ENCODE results near the gene MAMDC2.

The MAMDC2 gene

DNA sequence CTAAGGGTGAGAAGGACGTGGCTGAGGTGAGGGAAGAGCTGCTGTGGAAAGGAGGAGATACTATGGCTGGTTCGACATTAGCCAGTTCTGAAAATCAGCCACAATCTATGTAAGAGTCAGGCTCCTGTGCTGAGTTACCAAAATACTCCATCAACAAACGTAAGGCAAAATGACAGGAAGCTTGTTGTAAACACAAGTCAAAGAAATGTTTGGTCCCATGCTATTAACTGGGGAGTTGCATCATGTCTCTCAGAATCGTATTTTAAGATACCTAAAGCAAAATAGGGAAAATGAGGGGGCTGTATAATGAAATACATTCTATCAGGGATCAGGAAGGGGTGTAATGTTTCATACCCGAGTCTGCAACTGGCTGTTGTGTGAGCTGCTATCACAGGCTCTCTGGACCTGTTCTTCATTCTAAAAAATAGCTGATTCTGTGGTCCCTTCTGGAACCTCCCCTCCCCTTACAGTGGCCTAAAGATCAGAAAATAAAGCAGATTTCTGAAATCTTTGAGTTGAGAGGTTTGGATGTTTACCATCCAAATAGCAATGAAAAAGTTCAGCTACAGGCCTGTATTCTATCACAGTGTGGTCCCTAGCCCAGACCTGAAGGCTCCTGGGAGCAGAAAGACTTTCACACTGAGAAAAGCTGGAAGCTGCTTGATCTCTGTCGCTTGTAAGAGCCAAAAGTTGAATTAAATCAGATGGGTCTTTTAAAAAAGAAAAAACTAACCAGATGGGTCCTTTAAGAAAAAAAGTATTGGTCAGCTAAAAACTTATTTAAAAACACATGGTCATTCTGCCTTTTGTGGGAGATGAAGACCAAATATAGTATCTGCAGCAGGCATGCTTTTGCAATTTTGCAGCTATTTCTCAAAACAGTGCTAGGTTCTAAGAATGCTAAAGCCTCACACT is 117.3 kb downstream of the MAMDC2 start:
- H3K4me3 ChIP-seq (ENCODE audit: insufficient read depth, low read depth, low read length, poor library complexity, severe bottlenecking): no peak overlapping the region
- H3K4me1 ChIP-seq (ENCODE audit: control insufficient read depth, insufficient read depth, low read length, poor library complexity, severe bottlenecking): no peaks in the 10 kb centered on the region
- no peak for DNase-seq
- no peaks in the 10 kb centered on the region for H3K36me3 ChIP-seq (ENCODE audit: control insufficient read depth, insufficient read depth, low read length)
- H3K27me3 ChIP-seq (replicated peaks; ENCODE audit: control insufficient read depth, insufficient read depth, low read length, poor library complexity, severe bottlenecking): no peaks in the 10 kb centered on the region
- H3K27ac ChIP-seq (ENCODE audit: insufficient read depth, low read length, poor library complexity, severe bottlenecking): no peak overlapping the region
- no peaks in the 10 kb centered on the region for H3K9me3 ChIP-seq (ENCODE audit: control insufficient read depth, low read length)

DNA sequence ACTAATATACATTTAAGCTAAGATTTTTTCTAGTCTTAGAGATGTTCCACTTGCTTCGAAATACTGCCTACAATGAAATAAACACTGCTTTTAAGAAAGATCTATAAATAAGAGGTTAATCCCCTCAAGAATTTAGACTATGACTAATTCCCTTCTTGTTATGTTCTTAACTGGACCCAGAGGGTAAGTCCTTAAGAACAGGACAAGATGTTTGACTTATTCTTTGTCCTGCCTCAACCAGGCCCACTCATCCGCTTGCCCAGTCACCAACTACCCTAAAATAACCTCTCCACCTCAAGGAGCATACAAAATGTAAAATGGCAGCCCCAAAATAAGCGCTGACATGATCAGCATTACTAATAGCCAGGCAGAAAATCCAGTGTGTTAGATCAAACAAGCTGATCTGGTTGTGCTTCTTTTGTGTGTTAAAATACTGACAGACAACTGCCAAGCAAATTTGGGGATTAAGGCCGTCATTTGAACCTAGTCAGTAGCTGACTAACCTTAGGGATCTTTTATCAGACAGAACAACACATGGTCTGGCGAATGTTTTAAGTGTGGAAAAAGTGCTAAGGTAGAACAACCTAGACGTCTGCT is 121.5 kb downstream of the MAMDC2 start:
- Histone ChIP-seq H3K27me3 (replicated peaks; ENCODE audit: control insufficient read depth, insufficient read depth, low read length, poor library complexity, severe bottlenecking) (no peaks in the 10 kb centered on the region), H3K9me3 (ENCODE audit: control insufficient read depth, low read length) (no peaks in the 10 kb centered on the region), H3K4me3 (ENCODE audit: insufficient read depth, low read depth, low read length, poor library complexity, severe bottlenecking) (no peak overlapping the region), H3K4me1 (ENCODE audit: control insufficient read depth, insufficient read depth, low read length, poor library complexity, severe bottlenecking) (no peaks in the 10 kb centered on the region), H3K36me3 (ENCODE audit: control insufficient read depth, insufficient read depth, low read length) (no peaks in the 10 kb centered on the region), H3K27ac (ENCODE audit: insufficient read depth, low read length, poor library complexity, severe bottlenecking) (no peak overlapping the region)
- no peak for DNase-seq

DNA sequence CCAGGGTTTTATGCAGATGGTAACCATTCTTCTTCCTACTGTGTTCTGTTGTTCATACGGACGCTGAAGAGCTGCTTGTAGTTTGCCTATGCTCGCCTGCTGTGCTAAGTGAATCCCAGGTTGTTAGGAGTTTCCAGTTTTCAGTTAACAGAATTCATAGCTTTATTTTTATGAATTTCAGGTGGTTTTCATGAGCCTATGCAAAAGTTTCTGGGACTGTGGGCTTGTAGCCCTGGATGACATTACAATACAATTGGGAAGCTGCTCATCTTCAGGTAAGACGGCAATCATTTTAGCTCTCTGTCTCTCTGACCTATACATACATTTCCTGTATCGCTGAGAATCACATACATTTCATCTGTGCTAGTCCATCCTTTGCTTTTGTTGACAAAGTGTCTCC is 124.9 kb downstream of the MAMDC2 start:
- Histone ChIP-seq H3K36me3 (ENCODE audit: control insufficient read depth, insufficient read depth, low read length) (no peaks in the 10 kb centered on the region), H3K4me3 (ENCODE audit: insufficient read depth, low read depth, low read length, poor library complexity, severe bottlenecking) (no peak overlapping the region), H3K9me3 (ENCODE audit: control insufficient read depth, low read length) (no peaks in the 10 kb centered on the region), H3K27me3 (replicated peaks; ENCODE audit: control insufficient read depth, insufficient read depth, low read length, poor library complexity, severe bottlenecking) (no peaks in the 10 kb centered on the region), H3K4me1 (ENCODE audit: control insufficient read depth, insufficient read depth, low read length, poor library complexity, severe bottlenecking) (no peaks in the 10 kb centered on the region), H3K27ac (ENCODE audit: insufficient read depth, low read length, poor library complexity, severe bottlenecking) (no peak overlapping the region)
- no peak for DNase-seq

DNA sequence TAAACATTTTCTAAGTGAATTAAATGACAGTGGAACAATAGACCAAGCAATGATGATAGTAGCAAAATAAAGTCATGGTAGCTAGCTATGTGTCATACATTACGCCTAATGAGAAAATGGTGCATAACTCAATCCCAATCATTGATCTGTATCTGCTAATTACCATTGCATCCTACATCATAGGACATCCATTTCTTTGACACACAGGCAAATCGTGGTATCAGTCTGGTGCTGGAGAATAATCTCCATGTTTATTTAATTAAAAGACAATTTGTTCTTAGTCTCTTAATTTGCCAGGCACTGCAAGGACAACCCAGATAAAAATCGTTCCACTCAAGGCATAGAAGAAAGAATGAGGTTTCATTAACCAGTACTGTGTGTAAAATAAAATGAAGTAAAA is 125.6 kb downstream of the MAMDC2 start:
- H3K9me3 ChIP-seq (ENCODE audit: control insufficient read depth, low read length): no peaks in the 10 kb centered on the region
- no peak overlapping the region for H3K4me3 ChIP-seq (ENCODE audit: insufficient read depth, low read depth, low read length, poor library complexity, severe bottlenecking)
- no peak overlapping the region for H3K27ac ChIP-seq (ENCODE audit: insufficient read depth, low read length, poor library complexity, severe bottlenecking)
- DNase-seq: no peak
- no peaks in the 10 kb centered on the region for H3K36me3 ChIP-seq (ENCODE audit: control insufficient read depth, insufficient read depth, low read length)
- no peaks in the 10 kb centered on the region for H3K27me3 ChIP-seq (replicated peaks; ENCODE audit: control insufficient read depth, insufficient read depth, low read length, poor library complexity, severe bottlenecking)
- no peaks in the 10 kb centered on the region for H3K4me1 ChIP-seq (ENCODE audit: control insufficient read depth, insufficient read depth, low read length, poor library complexity, severe bottlenecking)

DNA sequence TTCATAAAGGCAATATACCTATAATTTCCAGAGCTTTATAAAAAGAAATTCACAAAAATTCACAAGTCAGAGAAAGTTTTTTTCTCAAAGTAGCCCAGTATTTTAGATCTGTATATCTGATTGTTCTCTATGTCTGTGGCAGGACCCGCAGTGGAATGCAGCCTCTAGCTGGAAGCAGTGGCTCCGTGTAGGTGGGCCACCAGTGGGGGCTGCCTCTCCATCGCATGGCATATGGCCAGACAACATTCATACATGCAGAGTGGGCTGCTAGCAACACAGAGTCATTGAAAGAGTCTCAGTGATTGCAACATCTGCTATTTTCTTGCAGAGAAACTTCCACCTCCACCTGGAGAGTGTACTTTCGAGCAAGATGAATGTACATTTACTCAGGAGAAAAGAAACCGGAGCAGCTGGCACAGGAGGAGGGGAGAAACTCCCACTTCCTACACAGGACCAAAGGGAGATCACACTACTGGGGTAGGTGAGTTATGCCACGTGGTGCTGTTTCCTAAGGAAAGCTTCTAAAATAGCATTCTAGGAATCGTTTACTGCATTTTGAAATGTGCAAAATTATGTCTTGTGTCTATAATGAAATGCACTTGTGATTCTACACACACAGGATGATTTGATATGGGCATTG is 126.6 kb downstream of the MAMDC2 start:
- no peak for DNase-seq
- H3K27me3 ChIP-seq (replicated peaks; ENCODE audit: control insufficient read depth, insufficient read depth, low read length, poor library complexity, severe bottlenecking): no peaks in the 10 kb centered on the region
- no peaks in the 10 kb centered on the region for H3K9me3 ChIP-seq (ENCODE audit: control insufficient read depth, low read length)
- H3K36me3 ChIP-seq (ENCODE audit: control insufficient read depth, insufficient read depth, low read length): no peaks in the 10 kb centered on the region
- H3K4me3 ChIP-seq (ENCODE audit: insufficient read depth, low read depth, low read length, poor library complexity, severe bottlenecking): no peak overlapping the region
- no peak overlapping the region for H3K27ac ChIP-seq (ENCODE audit: insufficient read depth, low read length, poor library complexity, severe bottlenecking)
- no peaks in the 10 kb centered on the region for H3K4me1 ChIP-seq (ENCODE audit: control insufficient read depth, insufficient read depth, low read length, poor library complexity, severe bottlenecking)

DNA sequence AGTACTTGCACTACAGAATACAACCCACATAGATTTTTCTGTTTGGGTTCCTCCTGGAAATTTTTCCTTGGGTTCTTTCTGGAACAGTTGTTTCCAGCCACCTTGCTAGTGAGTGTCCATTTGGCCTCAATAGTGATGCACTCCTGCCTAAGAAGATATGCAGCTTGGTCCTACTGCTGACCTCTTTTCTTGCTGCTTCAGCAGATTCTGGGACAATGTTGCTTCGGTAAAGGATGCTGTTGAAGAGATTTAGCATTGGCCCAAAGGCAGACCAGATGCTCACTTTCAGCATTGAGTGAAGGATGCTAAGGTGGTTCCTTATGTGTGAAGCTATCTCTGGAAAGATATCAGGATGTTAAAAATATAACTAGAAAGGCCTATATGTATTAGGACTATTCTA is 128.9 kb downstream of the MAMDC2 start:
- H3K36me3 ChIP-seq (ENCODE audit: control insufficient read depth, insufficient read depth, low read length): no peaks in the 10 kb centered on the region

DNA sequence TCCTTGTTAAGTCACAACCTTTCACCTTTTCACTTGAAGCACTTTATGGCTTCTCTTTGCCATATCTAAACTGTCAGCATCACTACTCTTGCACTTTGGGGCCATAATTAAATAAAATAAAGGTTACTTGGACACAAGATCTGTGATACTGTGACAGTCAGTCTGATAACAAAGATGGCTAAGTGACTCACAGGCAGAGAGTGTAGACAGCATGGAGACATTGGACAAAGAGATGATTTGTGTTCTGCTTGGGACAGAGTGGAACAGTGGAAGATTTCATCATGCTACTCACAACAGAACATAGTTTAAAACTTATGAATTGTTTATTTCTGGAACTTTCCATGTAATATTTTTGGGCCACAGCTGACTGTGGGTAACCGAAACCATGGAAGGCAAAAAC is 133.5 kb downstream of the MAMDC2 start:
- Histone ChIP-seq H3K36me3 (ENCODE audit: control insufficient read depth, insufficient read depth, low read length) (no peaks in the 10 kb centered on the region), H3K4me3 (ENCODE audit: insufficient read depth, low read depth, low read length, poor library complexity, severe bottlenecking) (no peak overlapping the region), H3K9me3 (ENCODE audit: control insufficient read depth, low read length) (no peaks in the 10 kb centered on the region), H3K4me1 (ENCODE audit: control insufficient read depth, insufficient read depth, low read length, poor library complexity, severe bottlenecking) (no peaks in the 10 kb centered on the region), H3K27ac (ENCODE audit: insufficient read depth, low read length, poor library complexity, severe bottlenecking) (no peak overlapping the region), H3K27me3 (replicated peaks; ENCODE audit: control insufficient read depth, insufficient read depth, low read length, poor library complexity, severe bottlenecking) (no peaks in the 10 kb centered on the region)
- DNase-seq: no peak

More for the DNA sequence above, 128.9 kb downstream of the MAMDC2 start:
- no peaks in the 10 kb centered on the region for H3K27me3 ChIP-seq (replicated peaks; ENCODE audit: control insufficient read depth, insufficient read depth, low read length, poor library complexity, severe bottlenecking)
- H3K27ac ChIP-seq (ENCODE audit: insufficient read depth, low read length, poor library complexity, severe bottlenecking): no peak overlapping the region
- H3K4me1 ChIP-seq (ENCODE audit: control insufficient read depth, insufficient read depth, low read length, poor library complexity, severe bottlenecking): no peaks in the 10 kb centered on the region
- no peak for DNase-seq
- H3K4me3 ChIP-seq (ENCODE audit: insufficient read depth, low read depth, low read length, poor library complexity, severe bottlenecking): no peak overlapping the region
- H3K9me3 ChIP-seq (ENCODE audit: control insufficient read depth, low read length): no peaks in the 10 kb centered on the region

DNA sequence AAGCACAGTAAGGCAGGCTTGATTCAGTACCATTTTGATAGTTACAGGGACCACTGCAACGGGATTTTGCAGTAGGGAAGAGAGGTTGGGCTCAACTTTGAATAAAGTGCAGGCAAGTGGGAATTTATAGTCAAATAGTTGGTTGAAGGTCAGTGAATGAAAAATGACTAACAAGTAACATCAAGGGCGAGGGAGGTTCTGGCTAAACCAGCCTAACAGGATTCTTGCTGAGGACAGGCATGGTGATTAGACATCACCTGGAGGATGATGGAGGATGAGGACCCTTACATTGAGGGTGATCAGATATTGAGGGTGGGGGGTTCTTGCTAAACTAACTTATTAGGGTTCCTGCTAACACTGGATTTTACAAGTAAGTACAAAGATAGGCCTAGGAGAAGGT is 149.1 kb downstream of the MAMDC2 start:
- H3K27ac ChIP-seq (ENCODE audit: insufficient read depth, low read length, poor library complexity, severe bottlenecking): no peak overlapping the region
- H3K4me3 ChIP-seq (ENCODE audit: insufficient read depth, low read depth, low read length, poor library complexity, severe bottlenecking): no peak overlapping the region
- H3K4me1 ChIP-seq (ENCODE audit: control insufficient read depth, insufficient read depth, low read length, poor library complexity, severe bottlenecking): no peaks in the 10 kb centered on the region
- no peaks in the 10 kb centered on the region for H3K9me3 ChIP-seq (ENCODE audit: control insufficient read depth, low read length)
- no peak for DNase-seq
- H3K36me3 ChIP-seq (ENCODE audit: control insufficient read depth, insufficient read depth, low read length): no peaks in the 10 kb centered on the region
- no peaks in the 10 kb centered on the region for H3K27me3 ChIP-seq (replicated peaks; ENCODE audit: control insufficient read depth, insufficient read depth, low read length, poor library complexity, severe bottlenecking)

DNA sequence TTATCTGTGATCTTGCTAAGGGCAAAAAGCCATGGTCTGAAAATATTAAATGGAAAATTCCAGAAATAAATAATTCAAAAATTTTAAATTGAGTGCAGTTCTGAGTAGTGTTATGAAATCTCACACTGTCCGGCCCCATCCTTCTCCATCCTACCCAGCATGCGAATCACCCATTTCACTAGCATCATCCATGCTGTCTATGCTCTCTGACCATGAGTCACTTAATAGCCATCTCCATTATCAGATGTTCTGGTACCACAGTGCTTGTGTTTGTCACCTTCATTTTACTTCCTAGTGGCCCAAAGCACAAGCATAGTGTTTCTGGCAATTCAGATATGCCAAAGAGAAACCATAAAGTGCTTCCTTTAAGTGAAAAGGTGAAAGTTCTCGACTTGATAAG is 151.8 kb downstream of the MAMDC2 start:
- DNase-seq: no peak
- H3K27me3 ChIP-seq (replicated peaks; ENCODE audit: control insufficient read depth, insufficient read depth, low read length, poor library complexity, severe bottlenecking): no peaks in the 10 kb centered on the region
- no peak overlapping the region for H3K4me3 ChIP-seq (ENCODE audit: insufficient read depth, low read depth, low read length, poor library complexity, severe bottlenecking)
- H3K36me3 ChIP-seq (ENCODE audit: control insufficient read depth, insufficient read depth, low read length): no peaks in the 10 kb centered on the region
- H3K4me1 ChIP-seq (ENCODE audit: control insufficient read depth, insufficient read depth, low read length, poor library complexity, severe bottlenecking): no peaks in the 10 kb centered on the region
- no peaks in the 10 kb centered on the region for H3K9me3 ChIP-seq (ENCODE audit: control insufficient read depth, low read length)
- no peak overlapping the region for H3K27ac ChIP-seq (ENCODE audit: insufficient read depth, low read length, poor library complexity, severe bottlenecking)

All from effector memory CD4-positive, alpha-beta T cell (primary cell).